GM18508 (cell line): Measurements from ENCODE around the gene RPL22.

Source experiments
- ATAC-seq: cut with Tn5 transposase; IDR thresholded peaks from one replicate; pipeline ENCODE4 v1.9.1; 2021; ENCODE audit warnings: moderate number of reproducible peaks; ENCODE audit not compliant: insufficient read depth, unreplicated experiment

RPL22 gene

DNA sequence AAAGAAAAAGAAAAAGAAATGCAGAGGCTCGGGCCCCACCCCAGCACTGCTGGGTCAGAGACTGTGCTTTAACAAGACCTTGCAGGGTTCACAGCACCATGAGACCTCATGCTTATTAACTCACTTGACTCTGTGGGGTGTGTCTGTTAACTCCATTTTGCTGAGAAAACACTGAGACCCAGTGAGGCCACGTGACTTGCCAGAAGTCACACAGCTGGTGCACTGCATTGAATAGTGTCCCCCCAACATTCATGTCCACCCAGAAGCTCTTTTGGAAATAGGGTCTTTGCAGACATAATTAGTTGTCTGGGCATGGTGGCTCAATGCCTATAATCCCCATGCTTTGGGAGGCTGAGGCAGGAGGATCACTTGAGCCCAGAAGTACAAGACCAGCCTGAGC is 59.0 kb downstream of the RPL22 start:
- no peak for ATAC-seq

DNA sequence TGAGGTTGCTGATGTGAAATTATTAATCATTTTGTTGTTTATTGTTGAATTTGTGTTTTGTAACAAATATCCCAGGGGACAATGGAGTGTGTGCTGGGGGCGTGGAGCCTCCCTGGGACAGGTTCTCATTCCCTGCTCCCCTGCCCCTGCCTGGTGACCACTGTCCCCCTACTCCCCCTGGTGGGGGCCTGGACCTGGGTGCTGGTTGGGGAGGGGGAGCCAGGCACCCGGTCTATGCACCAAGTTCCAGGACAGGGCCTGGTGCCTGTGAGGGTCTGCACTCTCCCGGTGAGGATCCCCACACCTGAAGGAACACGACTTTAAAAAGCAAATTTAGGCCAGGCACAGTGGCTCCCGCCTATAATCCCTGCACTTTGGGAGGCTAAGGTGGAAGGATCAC is 61.6 kb downstream of the RPL22 start:
- no peak for ATAC-seq

DNA sequence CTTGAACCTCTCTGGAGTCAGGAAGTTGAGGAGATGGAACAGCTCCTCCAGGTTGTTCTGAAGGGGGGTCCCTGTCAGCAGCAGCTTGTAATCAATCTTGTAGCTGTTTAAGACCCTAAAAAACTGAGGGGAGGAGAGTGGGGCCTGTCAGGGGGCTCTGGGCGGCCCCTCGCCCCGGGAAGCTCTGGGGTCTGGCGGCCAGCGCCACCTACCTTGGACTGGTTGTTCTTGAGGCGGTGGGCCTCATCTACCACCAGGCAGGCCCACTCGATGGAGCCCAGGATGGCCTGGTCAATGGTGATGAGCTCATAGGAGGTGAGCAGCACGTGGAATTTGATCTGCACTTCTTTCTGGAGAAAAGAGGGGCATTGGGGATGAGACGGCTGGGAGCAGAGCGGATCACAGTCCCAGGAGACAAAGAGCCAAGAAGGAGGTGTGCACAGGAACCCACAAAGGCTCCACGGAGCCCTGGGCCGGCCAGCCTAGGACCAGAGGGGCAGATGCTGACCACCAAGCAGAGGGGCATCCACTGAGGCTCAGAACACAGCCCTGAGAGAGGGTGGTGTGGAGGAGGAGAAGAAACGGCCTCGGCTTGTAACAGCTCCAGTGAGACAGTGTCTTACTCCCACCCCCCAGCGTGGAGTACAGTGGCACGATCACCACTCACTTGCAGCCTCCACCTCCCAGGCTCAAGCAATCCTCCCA is 62.7 kb downstream of the RPL22 start:
- ATAC-seq: no peak
